Stomach (tissue), 19 donors: Measurements from ENCODE around the gene ELAC2. TPM values are rescaled to one million over a fixed set of nuclear protein-coding genes. Genes with fewer than 3 reads are reported as not detected.

Experiments
- DNase-seq, 2 donors: peaks; one replicate each; pipeline versions ENCODE4 v3.0.0 to v3.0.0-alpha.2; 2013 to 2019
- H3K27ac ChIP-seq, 5 donors: fragments of 200-600 bp in 4 of 5; sonication (generic) in 4 of 5; one replicate each; pipeline ENCODE4 v1.5.1; 2013 to 2019; ENCODE audit warnings: mild to moderate bottlenecking in 1 of 5, moderate library complexity in 1 of 5
- H3K27me3 ChIP-seq, 3 donors: fragments of 200-600 bp; sonication (generic); one replicate each; pipeline ENCODE4 v1.5.1; 2017 to 2019; ENCODE audit warnings: mixed run types in 1 of 3
- H3K36me3 ChIP-seq, 4 donors: fragments of 200-600 bp; sonication (generic); 1 replicate in 3 of 4; 2 replicates in 1 of 4; pipeline ENCODE4 v1.5.1; 2016 to 2019
- H3K4me1 ChIP-seq, 4 donors: fragments of 200-600 bp; sonication (generic); one replicate each; pipeline ENCODE4 v1.5.1; 2016 to 2019
- H3K4me3 ChIP-seq, 4 donors: fragments of 200-600 bp; sonication (generic) in 3 of 4; one replicate each; pipeline ENCODE4 v1.5.1; 2016 to 2019; ENCODE audit warnings: mild to moderate bottlenecking in 1 of 4
- H3K9me3 ChIP-seq, 4 donors: fragments of 200-600 bp; sonication (generic); one replicate each; pipeline ENCODE4 v1.5.1; 2016 to 2019
- CTCF ChIP-seq, 7 experiments: fragments of 450-650 bp in 4 of 7; fragments of 200-600 bp in 3 of 7; sonication (generic) in 3 of 7; IDR thresholded peaks; one replicate each; pipeline ENCODE4 v1.5.1; 2016 to 2019; ENCODE audit warnings: antibody characterized with exemption in 7 of 7, control low read depth in 2 of 7, mild to moderate bottlenecking in 1 of 7
- EP300 ChIP-seq: sonication (generic); formaldehyde crosslinking; IDR thresholded peaks from one replicate; pipeline ENCODE4 v1.6.1; 2017; ENCODE audit warnings: antibody characterized with exemption
- POLR2A ChIP-seq, 4 donors: fragments of 450-650 bp; IDR thresholded peaks; one replicate each; pipeline ENCODE4 v1.6.1; 2016; ENCODE audit warnings: antibody characterized with exemption in 4 of 4, control low read depth in 2 of 4, mild to moderate bottlenecking in 1 of 4, moderate library complexity in 1 of 4
- POLR2AphosphoS5 ChIP-seq, 3 donors: sonication (generic); formaldehyde crosslinking; IDR thresholded peaks; one replicate each; pipeline ENCODE4 v1.6.1; 2016; ENCODE audit warnings: antibody characterized with exemption in 3 of 3
- WGBS, 5 donors: extraction: QIAGEN DNeasy Blood & Tissue Kit in 3 of 5; methylation state at CpG; one replicate each; pipeline versions ENCODE4 v1.1.5 to v1.1.7; 2013 to 2018; 5-methylcytosine and 5-hydroxymethylcytosine counted together
- intact Hi-C: fragments of 100-400 bp; cut with DNase I; formaldehyde crosslinking; loops from one replicate; pipeline ENCODE4 v1.15.1; 2023; ENCODE audit warnings: low total_unique reads
- long read RNA-seq, 10 donors: transcript quantifications; one replicate each; lab custom pipeline, GENCODE V29; 2026
- polyA plus RNA-seq, 3 donors: library from polyadenylated mRNA; stranded (reverse); fragments of 200-250 nt; gene quantifications; one replicate each; pipeline ENCODE4 v1.2.3, GENCODE V29; 2013
- total RNA-seq, 5 donors: library from RNA; depleted of rRNA; stranded (reverse); fragments of >200 nt; gene quantifications; one replicate each; pipeline versions ENCODE4 v1.1.0 to v1.2.3, GENCODE V29; 2014 to 2016
- donor health status: healthy with polysubstance abuse.
- donor health status: Bipolar disorder and iron deficiency.
- donor health status: healthy.

The ELAC2 gene, protein sequence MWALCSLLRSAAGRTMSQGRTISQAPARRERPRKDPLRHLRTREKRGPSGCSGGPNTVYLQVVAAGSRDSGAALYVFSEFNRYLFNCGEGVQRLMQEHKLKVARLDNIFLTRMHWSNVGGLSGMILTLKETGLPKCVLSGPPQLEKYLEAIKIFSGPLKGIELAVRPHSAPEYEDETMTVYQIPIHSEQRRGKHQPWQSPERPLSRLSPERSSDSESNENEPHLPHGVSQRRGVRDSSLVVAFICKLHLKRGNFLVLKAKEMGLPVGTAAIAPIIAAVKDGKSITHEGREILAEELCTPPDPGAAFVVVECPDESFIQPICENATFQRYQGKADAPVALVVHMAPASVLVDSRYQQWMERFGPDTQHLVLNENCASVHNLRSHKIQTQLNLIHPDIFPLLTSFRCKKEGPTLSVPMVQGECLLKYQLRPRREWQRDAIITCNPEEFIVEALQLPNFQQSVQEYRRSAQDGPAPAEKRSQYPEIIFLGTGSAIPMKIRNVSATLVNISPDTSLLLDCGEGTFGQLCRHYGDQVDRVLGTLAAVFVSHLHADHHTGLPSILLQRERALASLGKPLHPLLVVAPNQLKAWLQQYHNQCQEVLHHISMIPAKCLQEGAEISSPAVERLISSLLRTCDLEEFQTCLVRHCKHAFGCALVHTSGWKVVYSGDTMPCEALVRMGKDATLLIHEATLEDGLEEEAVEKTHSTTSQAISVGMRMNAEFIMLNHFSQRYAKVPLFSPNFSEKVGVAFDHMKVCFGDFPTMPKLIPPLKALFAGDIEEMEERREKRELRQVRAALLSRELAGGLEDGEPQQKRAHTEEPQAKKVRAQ
- 100 to 1,000 TPM in 1 of 5 donors, 10 to 100 TPM in 4; 53.9 to 156 (median 87.0) TPM for total RNA-seq
- 10 to 100 TPM; 20.5 to 30.6 (median 25.2) TPM for polyA plus RNA-seq
- long read RNA-seq, donor 1, partial matches to known transcripts = 0 of 1 reads
- long read RNA-seq, donor 1, other reads (novel, unspliced or antisense) = 0 of 1 reads
- long read RNA-seq, donor 2, transcript ELAC2-201 (24 exons, 3,148 nt) = major isoform, 5 of 6 reads
- long read RNA-seq, donor 2, partial matches to known transcripts = 0 of 6 reads
- long read RNA-seq, donor 2, other reads (novel, unspliced or antisense) = 0 of 6 reads
- long read RNA-seq, donor 3, partial matches to known transcripts = 0 of 1 reads
- long read RNA-seq, donor 3, other reads (novel, unspliced or antisense) = 0 of 1 reads
- long read RNA-seq, donor 4 = 0 reads
- long read RNA-seq, donor 5, partial matches to known transcripts = 0 of 4 reads
- long read RNA-seq, donor 5, other reads (novel, unspliced or antisense) = 0 of 4 reads
- long read RNA-seq, donor 6, transcript ELAC2-201 (24 exons, 3,148 nt) = major isoform, 6 of 32 reads
- long read RNA-seq, donor 6, partial matches to known transcripts = 24 of 32 reads
- long read RNA-seq, donor 6, other reads (novel, unspliced or antisense) = 0 of 32 reads
- long read RNA-seq, donor 7, partial matches to known transcripts = 12 of 12 reads
- long read RNA-seq, donor 7, other reads (novel, unspliced or antisense) = 0 of 12 reads
- long read RNA-seq, donor 8, partial matches to known transcripts = 0 of 1 reads
- long read RNA-seq, donor 8, other reads (novel, unspliced or antisense) = 0 of 1 reads
- long read RNA-seq, donor 9, partial matches to known transcripts = 13 of 15 reads
- long read RNA-seq, donor 9, other reads (novel, unspliced or antisense) = 0 of 15 reads
- long read RNA-seq, donor 10, partial matches to known transcripts = 0 of 1 reads
- long read RNA-seq, donor 10, other reads (novel, unspliced or antisense) = 0 of 1 reads

DNA sequence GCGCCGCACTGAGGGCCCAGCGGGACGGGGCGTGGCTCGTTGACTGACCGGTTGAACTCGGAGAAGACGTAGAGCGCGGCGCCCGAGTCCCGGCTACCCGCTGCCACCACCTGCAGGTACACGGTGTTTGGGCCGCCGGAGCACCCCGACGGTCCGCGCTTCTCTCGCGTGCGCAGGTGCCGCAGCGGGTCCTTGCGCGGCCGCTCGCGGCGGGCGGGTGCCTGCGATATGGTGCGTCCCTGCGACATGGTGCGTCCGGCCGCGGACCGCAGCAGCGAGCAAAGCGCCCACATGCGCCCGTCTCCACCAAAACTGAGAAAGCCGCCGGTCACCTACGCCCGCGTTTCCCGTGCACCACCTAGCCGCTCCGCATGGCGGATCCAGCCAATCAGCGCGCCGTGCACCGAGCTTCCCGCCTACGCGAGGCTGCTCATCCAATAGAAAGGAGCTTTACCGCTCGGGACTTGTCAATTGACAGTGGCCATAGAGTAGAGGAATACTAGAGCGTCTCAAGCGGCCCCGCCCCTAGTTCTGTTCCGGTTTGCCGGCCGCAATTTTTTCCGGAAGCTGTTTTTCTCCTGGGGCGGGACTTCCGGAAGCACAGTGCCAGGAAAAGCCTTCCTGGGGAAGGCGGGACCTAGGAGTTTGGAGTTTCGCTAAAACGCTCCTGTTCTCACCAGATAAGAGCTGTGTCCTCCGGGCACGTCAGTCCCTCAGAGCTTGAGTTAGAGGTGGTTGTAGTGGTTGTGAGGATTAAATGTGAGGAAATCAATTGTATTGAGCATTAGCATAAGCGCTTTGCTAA lies at the start of gene ELAC2:
Gene ELAC2 (minus strand): TSS at position 373 of the 805 bp plus-strand sequence. CDS start 80 bp downstream, at position 293.
- 0 to 1% (median 0%) methylated on average over 29 to 79 of the region's 79 CpGs for WGBS, 5 donors
- Histone ChIP-seq H3K4me1 (peaks cover 10 to 26% (median 17%) of the 10 kb centered on the region in 4 donors), H3K36me3 (peaks cover 26 to 36% (median 36%) of the 10 kb centered on the region in 4 donors), H3K9me3 (no peaks in the 10 kb centered on the region), H3K27ac (peak within 1 kb of the TSS; percentile 85 to 93 (median 90)), H3K4me3 (peak within 1 kb of the TSS; percentile 85 to 99 (median 94)), H3K27me3 (no peaks in the 10 kb centered on the region)
- TF ChIP-seq POLR2A (IDR thresholded peaks at IDR 0.05) = peak in 1 of 4 donors; percentile 32
- TF ChIP-seq CTCF (IDR thresholded peaks at IDR 0.05) = peak in 1 of 7 experiments; percentile 15
- peak; percentile 46 to 90 (median 81) for TF ChIP-seq POLR2AphosphoS5 (IDR thresholded peaks at IDR 0.05)
- no peak for TF ChIP-seq EP300
- intact Hi-C loops = no loop called here
- DNase-seq = peak; percentile 97 to 99

- TF ChIP-seq POLR2A (IDR thresholded peaks at IDR 0.05) (no peak), POLR2AphosphoS5 (IDR thresholded peaks at IDR 0.05) (no peak), EP300 (no peak), CTCF (IDR thresholded peaks at IDR 0.05) (no peak)
- intact Hi-C loops = no loop called here
- no peak overlapping the region for H3K27ac ChIP-seq
- H3K9me3 ChIP-seq = peaks cover 0 to 12% (median 0%) of the 10 kb centered on the region in 4 donors
- no peak overlapping the region for H3K4me3 ChIP-seq
- H3K27me3 ChIP-seq = no peaks in the 10 kb centered on the region
- no peaks in the 10 kb centered on the region for H3K4me1 ChIP-seq
- H3K36me3 ChIP-seq = no peaks in the 10 kb centered on the region
- WGBS, 5 donors = 82 to 94% (median 88%) methylated on average over 1 of the region's 1 CpG
- no peak for DNase-seq
These were observed 47.2 kb upstream of the ELAC2 start for GRCh38 chr17:13065032-13065431.

- TF ChIP-seq CTCF (IDR thresholded peaks at IDR 0.05) = no peak
- no peak for TF ChIP-seq POLR2AphosphoS5 (IDR thresholded peaks at IDR 0.05)
- TF ChIP-seq EP300 = no peak
- TF ChIP-seq POLR2A (IDR thresholded peaks at IDR 0.05) = no peak
- intact Hi-C loops = no loop called here
These were observed 37.3 kb upstream of the ELAC2 start for GRCh38 chr17:13055131-13055530.

More at GRCh38 chr17:13055131-13055530, 37.3 kb upstream of the ELAC2 start:
- DNase-seq = no peak
- WGBS, 5 donors = 68 to 81% (median 74%) methylated on average over 5 of the region's 5 CpGs
- H3K9me3 ChIP-seq = no peaks in the 10 kb centered on the region
- no peak overlapping the region for H3K4me3 ChIP-seq
- H3K36me3 ChIP-seq = no peaks in the 10 kb centered on the region
- no peaks in the 10 kb centered on the region for H3K4me1 ChIP-seq
- H3K27me3 ChIP-seq = peaks cover 0 to 7% (median 0%) of the 10 kb centered on the region in 3 donors
- H3K27ac ChIP-seq = no peak overlapping the region
